NCI-H2107 treated with DMSO at 0.1 percent for 48 hours (cell line): ENCODE measurements around the gene PRKCZ.
"Not testable (repeated sequence)": the region's sequence is repeated elsewhere in the genome, so short reads cannot be mapped to it uniquely, and the experiment has no call there.

Experiments used
- DNase-seq: peaks from one replicate; lab custom pipeline; 2025; ENCODE audit not compliant: unreplicated experiment; lab: John Stamatoyannopoulos, UW

The PRKCZ gene

GRCh38 chr1:2114635-2115007 is 64.4 kb downstream of the PRKCZ start:
- DNase-seq = not testable (repeated sequence)

GRCh38 chr1:2115008-2115641 is 64.9 kb downstream of the PRKCZ start:
- no peak for DNase-seq

GRCh38 chr1:2115702-2116341 is 65.6 kb downstream of the PRKCZ start:
- no peak for DNase-seq

GRCh38 chr1:2119886-2120285 is 69.7 kb downstream of the PRKCZ start:
- DNase-seq = no peak

- no peak for DNase-seq
These were observed 71.0 kb downstream of the PRKCZ start for GRCh38 chr1:2121101-2121691.

GRCh38 chr1:2121794-2122193 is 71.6 kb downstream of the PRKCZ start:
- not testable (repeated sequence) for DNase-seq

- no peak for DNase-seq
These were observed 74.4 kb downstream of the PRKCZ start for GRCh38 chr1:2124446-2125198.

- no peak for DNase-seq
These were observed 75.4 kb downstream of the PRKCZ start for GRCh38 chr1:2125350-2126211.

- DNase-seq = no peak
These were observed 76.3 kb downstream of the PRKCZ start for GRCh38 chr1:2126331-2127186.

GRCh38 chr1:2127187-2128145 is 77.3 kb downstream of the PRKCZ start:
- DNase-seq = no peak

- DNase-seq = no peak
These were observed 78.1 kb downstream of the PRKCZ start for GRCh38 chr1:2128189-2128901.

- no peak for DNase-seq
These were observed 79.2 kb downstream of the PRKCZ start for GRCh38 chr1:2129256-2129943.

- no peak for DNase-seq
These were observed 79.9 kb downstream of the PRKCZ start for GRCh38 chr1:2130156-2130555.

- DNase-seq = no peak
These were observed 80.7 kb downstream of the PRKCZ start for GRCh38 chr1:2130871-2131289.

- no peak for DNase-seq
These were observed 82.2 kb downstream of the PRKCZ start for GRCh38 chr1:2132222-2133038.

GRCh38 chr1:2133039-2133878 is 83.0 kb downstream of the PRKCZ start:
- DNase-seq = no peak
